GM18861 (cell line): ENCODE measurements around the gene SMIM12.

Experiments
- ATAC-seq: cut with Tn5 transposase; IDR thresholded peaks from one replicate; pipeline ENCODE4 v1.9.1; 2021; ENCODE audit not compliant: unreplicated experiment

SMIM12 gene

GRCh38 chr1:34808051-34808810 lies 51.3 kb downstream of the SMIM12 start:
- ATAC-seq, result no peak

GRCh38 chr1:34806396-34806795 lies 53.2 kb downstream of the SMIM12 start:
- no peak for ATAC-seq

- ATAC-seq, result no peak
Observed at GRCh38 chr1:34803770-34804169, 55.8 kb downstream of the SMIM12 start.
